Neural cell (in vitro differentiated cells): ENCODE data around the gene RAB11FIP4. TPM values are rescaled to one million over a fixed set of nuclear protein-coding genes. Genes with fewer than 3 reads are reported as not detected.

Source experiments
- H2AFZ ChIP-seq: fragments of 200-600, 300-800 bp; sonication (generic), shearing (Covaris generic); 2 replicates; pipeline ENCODE4 v1.6.0; 2014; ENCODE audit warnings: low read depth, mild to moderate bottlenecking, antibody characterized with exemption, low read length, moderate library complexity
- H3F3A ChIP-seq: fragments of 200-600 bp; shearing (Covaris generic); 2 replicates; pipeline ENCODE4 v1.6.1; 2016; ENCODE audit warnings: mild to moderate bottlenecking, moderate library complexity, mixed read lengths, antibody characterized with exemption, low read length; ENCODE audit not compliant: insufficient read depth, poor library complexity, severe bottlenecking
- H3K27ac ChIP-seq: fragments of 200-600, 300-800 bp; sonication (generic), shearing (Covaris generic); 2 replicates; pipeline ENCODE4 v1.5.1; 2014; ENCODE audit warnings: mild to moderate bottlenecking, low read length, moderate library complexity
- H3K27me3 ChIP-seq: fragments of 300-800, 200-600 bp; sonication (generic), shearing (Covaris generic); 2 replicates; pipeline ENCODE4 v1.6.0; 2014; ENCODE audit warnings: mild to moderate bottlenecking, low read depth, low read length, moderate library complexity; ENCODE audit not compliant: insufficient read depth
- H3K36me3 ChIP-seq: fragments of 300-800, 200-600 bp; sonication (generic), shearing (Covaris generic); 2 replicates; pipeline ENCODE4 v1.5.1; 2014; ENCODE audit warnings: mild to moderate bottlenecking, antibody characterized with exemption, low read length, moderate library complexity; ENCODE audit not compliant: insufficient read depth
- H3K4me2 ChIP-seq: fragments of 300-800, 200-600 bp; sonication (generic), shearing (Covaris generic); 2 replicates; pipeline ENCODE4 v1.6.0; 2014; ENCODE audit warnings: mild to moderate bottlenecking, low read length
- H3K4me3 ChIP-seq: fragments of 300-800, 200-600 bp; sonication (generic), shearing (Covaris generic); 2 replicates; pipeline ENCODE4 v1.5.1; 2014; ENCODE audit warnings: mild to moderate bottlenecking, low read length, moderate library complexity
- H3K79me2 ChIP-seq: fragments of 200-600 bp; shearing (Covaris generic); replicated peaks from 2 replicates; pipeline ENCODE4 v1.6.0; 2014; ENCODE audit warnings: mild to moderate bottlenecking, low read length, moderate library complexity; ENCODE audit not compliant: insufficient read depth
- H3K9ac ChIP-seq: fragments of 300-800, 200-600 bp; sonication (generic), shearing (Covaris generic); 2 replicates; pipeline ENCODE4 v1.6.1; 2016; ENCODE audit warnings: mild to moderate bottlenecking, low read length, mixed read lengths
- H3K9me2 ChIP-seq: fragments of 200-600 bp; shearing (Covaris generic); 2 replicates; pipeline ENCODE4 v1.6.1; 2016; ENCODE audit warnings: mild to moderate bottlenecking, low read length, mixed read lengths; ENCODE audit not compliant: insufficient read depth
- H3K9me3 ChIP-seq: fragments of 200-600, 300-800 bp; sonication (generic), shearing (Covaris generic); 2 replicates; pipeline ENCODE4 v1.6.1; 2016; ENCODE audit warnings: mild to moderate bottlenecking, mixed run types, low read length, moderate library complexity, mixed read lengths
- H4K20me1 ChIP-seq: fragments of 200-600 bp; shearing (Covaris generic); 2 replicates; pipeline ENCODE4 v1.6.1; 2016; ENCODE audit warnings: mild to moderate bottlenecking, mixed run types; ENCODE audit not compliant: insufficient read depth
- CTCF ChIP-seq: fragments of 450-650 bp; IDR thresholded peaks from 2 replicates; pipeline ENCODE4 v1.5.1; 2014; ENCODE audit warnings: antibody characterized with exemption, mild to moderate bottlenecking, moderate library complexity; ENCODE audit not compliant: poor library complexity, severe bottlenecking
- EP300 ChIP-seq: fragments of 450-650 bp; conservative IDR thresholded peaks from 2 replicates; pipeline ENCODE4 v1.6.1; 2014; ENCODE audit warnings: antibody characterized with exemption, mild to moderate bottlenecking, moderate library complexity; ENCODE audit not compliant: poor library complexity, severe bottlenecking
- EZH2 ChIP-seq: fragments of 200-600, 300-800 bp; shearing (Covaris generic), sonication (generic); IDR thresholded peaks from 2 replicates; pipeline ENCODE4 v1.6.1; 2014; ENCODE audit warnings: antibody characterized with exemption, low read length, borderline replicate concordance, mild to moderate bottlenecking; ENCODE audit not compliant: insufficient read depth, poor library complexity, severe bottlenecking
- MXI1 ChIP-seq: fragments of 450-650 bp; conservative IDR thresholded peaks from 2 replicates; pipeline ENCODE4 v1.6.1; 2014; ENCODE audit warnings: antibody characterized with exemption, mild to moderate bottlenecking; ENCODE audit not compliant: poor library complexity, severe bottlenecking
- POLR2AphosphoS5 ChIP-seq: IDR thresholded peaks from 2 replicates; pipeline ENCODE4 v1.6.1; 2012
- RAD21 ChIP-seq: fragments of 450-650 bp; conservative IDR thresholded peaks from 2 replicates; pipeline ENCODE4 v1.6.1; 2014; ENCODE audit warnings: antibody characterized with exemption, mild to moderate bottlenecking, moderate library complexity
- REST ChIP-seq: IDR thresholded peaks from 2 replicates; pipeline ENCODE4 v1.6.1; 2012; ENCODE audit warnings: borderline replicate concordance
- SMC3 ChIP-seq: fragments of 450-650 bp; conservative IDR thresholded peaks from 2 replicates; pipeline ENCODE4 v1.6.1; 2014; ENCODE audit warnings: antibody characterized with exemption, mild to moderate bottlenecking, moderate library complexity; ENCODE audit not compliant: poor library complexity
- TAF1 ChIP-seq: IDR thresholded peaks from 2 replicates; pipeline ENCODE4 v1.6.1; 2012; ENCODE audit warnings: low read depth
- polyA plus RNA-seq: library from polyadenylated mRNA; depleted of rRNA; stranded (reverse); fragments of >200 nt; gene quantifications from 2 replicates; pipeline ENCODE4 v1.2.3, GENCODE V29; 2014

RAB11FIP4 gene
- polyA plus RNA-seq, 1 donor from 2014 or later: 14.4 TPM

GRCh38 chr17:31355935-31356334 lies 35.5 kb upstream of the RAB11FIP4 start:
- H3K9me3 ChIP-seq: no peaks in the 10 kb centered on the region
- no peak overlapping the region for H2AFZ ChIP-seq
- no peak overlapping the region for H3K4me2 ChIP-seq
- H3K9me2 ChIP-seq: no peaks in the 10 kb centered on the region
- H3K27me3 ChIP-seq: no peaks in the 10 kb centered on the region
- H3K79me2 ChIP-seq: no peaks in the 10 kb centered on the region
- no peak for TF ChIP-seq CTCF
- no peak for TF ChIP-seq POLR2AphosphoS5
- no peak for TF ChIP-seq RAD21
- TF ChIP-seq EP300: no peak
- TF ChIP-seq TAF1: no peak
- TF ChIP-seq MXI1: no peak
- TF ChIP-seq EZH2: no peak
- TF ChIP-seq SMC3: no peak
- no peak overlapping the region for H3K9ac ChIP-seq
- no peaks in the 10 kb centered on the region for H3F3A ChIP-seq
- no peaks in the 10 kb centered on the region for H4K20me1 ChIP-seq
- H3K36me3 ChIP-seq: peaks cover 15% of the 10 kb centered on the region
- H3K4me3 ChIP-seq: no peak overlapping the region
- H3K27ac ChIP-seq: no peak overlapping the region

- Histone ChIP-seq H3K36me3 (peaks cover 15% of the 10 kb centered on the region), H4K20me1 (no peaks in the 10 kb centered on the region), H3K4me3 (no peak overlapping the region), H3K79me2 (no peaks in the 10 kb centered on the region), H3F3A (no peaks in the 10 kb centered on the region), H3K9ac (no peak overlapping the region), H3K9me2 (no peaks in the 10 kb centered on the region), H2AFZ (no peak overlapping the region), H3K9me3 (no peaks in the 10 kb centered on the region), H3K27ac (no peak overlapping the region), H3K4me2 (no peak overlapping the region), H3K27me3 (no peaks in the 10 kb centered on the region)
- no peak for TF ChIP-seq MXI1
- TF ChIP-seq EP300: no peak
- no peak for TF ChIP-seq CTCF
- TF ChIP-seq SMC3: no peak
- no peak for TF ChIP-seq EZH2
- TF ChIP-seq REST: no peak
- no peak for TF ChIP-seq TAF1
- no peak for TF ChIP-seq RAD21
- no peak for TF ChIP-seq POLR2AphosphoS5
Measured at GRCh38 chr17:31357091-31357490, 34.4 kb upstream of the RAB11FIP4 start.
